NCI-H1694 (cell line): ENCODE results near the gene LGALS14.
"Not testable (repeated sequence)": the region's sequence is repeated elsewhere in the genome, so short reads cannot be mapped to it uniquely, and the experiment has no call there.

Experiments used
- DNase-seq: peaks from one replicate; lab custom pipeline; 2025; lab: John Stamatoyannopoulos, UW

The LGALS14 gene

GRCh38 chr19:39704181-39705044, at the start of gene LGALS14:
Gene LGALS14, plus strand, starts transcription at chr19:39704481. Its CDS starts 48 bp downstream, at chr19:39704529.
- no peak for DNase-seq

- DNase-seq = no peak
These were observed 48.7 kb upstream of the LGALS14 start, which contains the start of gene LGALS16 for GRCh38 chr19:39655613-39656012. Gene LGALS16, plus strand, starts transcription at chr19:39655913. Its CDS starts 49 bp downstream, at chr19:39655962.

GRCh38 chr19:39659791-39660190, 44.5 kb upstream of the LGALS14 start:
- DNase-seq = no peak

- no peak for DNase-seq
These were observed 43.6 kb upstream of the LGALS14 start for GRCh38 chr19:39660661-39661060.

GRCh38 chr19:39661565-39661964, 42.7 kb upstream of the LGALS14 start:
- no peak for DNase-seq

GRCh38 chr19:39669860-39670259, 34.4 kb upstream of the LGALS14 start:
- not testable (repeated sequence) for DNase-seq

- DNase-seq = no peak
These were observed 33.3 kb upstream of the LGALS14 start for GRCh38 chr19:39670998-39671397.

GRCh38 chr19:39671739-39672363, 32.4 kb upstream of the LGALS14 start:
- DNase-seq = peak; percentile 61

- DNase-seq = no peak
These were observed 31.8 kb upstream of the LGALS14 start for GRCh38 chr19:39672473-39672872.

- not testable (repeated sequence) for DNase-seq
These were observed 30.4 kb upstream of the LGALS14 start for GRCh38 chr19:39673862-39674261.

- no peak for DNase-seq
These were observed 28.3 kb upstream of the LGALS14 start for GRCh38 chr19:39676004-39676403.

- no peak for DNase-seq
These were observed 26.1 kb upstream of the LGALS14 start for GRCh38 chr19:39677961-39678889.

GRCh38 chr19:39679056-39679790, 25.1 kb upstream of the LGALS14 start:
- no peak for DNase-seq

GRCh38 chr19:39679791-39680168, 24.5 kb upstream of the LGALS14 start:
- no peak for DNase-seq

GRCh38 chr19:39680593-39680992, 23.7 kb upstream of the LGALS14 start:
- DNase-seq = no peak

- no peak for DNase-seq
These were observed 22.9 kb upstream of the LGALS14 start for GRCh38 chr19:39681416-39681815.

- DNase-seq = no peak
These were observed 20.0 kb upstream of the LGALS14 start for GRCh38 chr19:39684267-39684666.

GRCh38 chr19:39686739-39687138, 17.5 kb upstream of the LGALS14 start:
- no peak for DNase-seq

GRCh38 chr19:39688637-39689036, 15.6 kb upstream of the LGALS14 start:
- not testable (repeated sequence) for DNase-seq

GRCh38 chr19:39692166-39692565, 12.1 kb upstream of the LGALS14 start:
- DNase-seq = no peak

GRCh38 chr19:39692822-39693221, 11.5 kb upstream of the LGALS14 start:
- DNase-seq = no peak
